Measurements from ENCODE around the gene GPR158. TPM values are rescaled to one million over a fixed set of nuclear protein-coding genes. Genes with fewer than 3 reads are reported as not detected.

The GPR158 gene
- polyA plus RNA-seq, 5 donors: 0.58 to 1.1 (median 0.85) TPM

- no peak for DNase-seq
These were observed 215.9 kb downstream of the GPR158 start for GRCh38 chr10:25390733-25391132.

GRCh38 chr10:25392132-25392531 is 217.3 kb downstream of the GPR158 start:
- no peak for DNase-seq

GRCh38 chr10:25393621-25394020 is 218.8 kb downstream of the GPR158 start:
- DNase-seq: no peak

- DNase-seq: no peak
These were observed 223.9 kb downstream of the GPR158 start for GRCh38 chr10:25398680-25399079.

GRCh38 chr10:25405871-25406270 is 231.1 kb downstream of the GPR158 start:
- no peak for DNase-seq

- no peak for DNase-seq
These were observed 242.8 kb downstream of the GPR158 start for GRCh38 chr10:25417611-25418010.

GRCh38 chr10:25425776-25426175 is 251.0 kb downstream of the GPR158 start:
- DNase-seq: no peak

GRCh38 chr10:25436431-25436830 is 261.6 kb downstream of the GPR158 start:
- DNase-seq: no peak

GRCh38 chr10:25441270-25441669 is 266.5 kb downstream of the GPR158 start:
- no peak for DNase-seq

- no peak for DNase-seq
These were observed 269.5 kb downstream of the GPR158 start for GRCh38 chr10:25444266-25444665.

- no peak for DNase-seq
These were observed 276.6 kb downstream of the GPR158 start for GRCh38 chr10:25451401-25451800.

GRCh38 chr10:25453619-25454018 is 278.8 kb downstream of the GPR158 start:
- DNase-seq: no peak

- DNase-seq: no peak
These were observed 281.3 kb downstream of the GPR158 start for GRCh38 chr10:25455980-25456567.

- DNase-seq: no peak
These were observed 282.8 kb downstream of the GPR158 start for GRCh38 chr10:25457552-25457951.

- no peak for DNase-seq
These were observed 291.0 kb downstream of the GPR158 start for GRCh38 chr10:25465582-25466372.

GRCh38 chr10:25467881-25468280 is 293.1 kb downstream of the GPR158 start:
- no peak for DNase-seq

- no peak for DNase-seq
These were observed 306.7 kb downstream of the GPR158 start for GRCh38 chr10:25481467-25481866.

GRCh38 chr10:25483999-25484398 is 309.2 kb downstream of the GPR158 start:
- no peak for DNase-seq

GRCh38 chr10:25487266-25487665 is 312.5 kb downstream of the GPR158 start:
- no peak for DNase-seq

- no peak for DNase-seq
These were observed 317.2 kb downstream of the GPR158 start for GRCh38 chr10:25492040-25492439.

- DNase-seq: no peak
These were observed 317.9 kb downstream of the GPR158 start for GRCh38 chr10:25492680-25493079.

GRCh38 chr10:25493122-25493893 is 318.5 kb downstream of the GPR158 start:
- DNase-seq: no peak

GRCh38 chr10:25497246-25497645 is 322.4 kb downstream of the GPR158 start:
- no peak for DNase-seq

Data from right lung (tissue), 5 donors.